Right lung (tissue), 5 donors: ENCODE data around the gene NAGA. TPM values are rescaled to one million over a fixed set of nuclear protein-coding genes. Genes with fewer than 3 reads are reported as not detected.

Source experiments
- DNase-seq, 2 donors: peaks; one replicate each; pipeline ENCODE4 v3.0.0-alpha.2; 2013
- polyA plus RNA-seq, 5 donors: library from polyadenylated mRNA; unstranded; fragments of 120-200 nt; gene quantifications; one replicate each; pipeline versions ENCODE4 v1.2.1 to v1.2.3, GENCODE V29; 2013; ENCODE audit warnings: inconsistent platforms in 1 of 5, low replicate concordance in 1 of 5; ENCODE audit not compliant: insufficient read length in 5 of 5, insufficient read depth in 1 of 5

Gene NAGA
- polyA plus RNA-seq, 5 donors = 25.4 to 28.9 (median 28.2) TPM

DNA sequence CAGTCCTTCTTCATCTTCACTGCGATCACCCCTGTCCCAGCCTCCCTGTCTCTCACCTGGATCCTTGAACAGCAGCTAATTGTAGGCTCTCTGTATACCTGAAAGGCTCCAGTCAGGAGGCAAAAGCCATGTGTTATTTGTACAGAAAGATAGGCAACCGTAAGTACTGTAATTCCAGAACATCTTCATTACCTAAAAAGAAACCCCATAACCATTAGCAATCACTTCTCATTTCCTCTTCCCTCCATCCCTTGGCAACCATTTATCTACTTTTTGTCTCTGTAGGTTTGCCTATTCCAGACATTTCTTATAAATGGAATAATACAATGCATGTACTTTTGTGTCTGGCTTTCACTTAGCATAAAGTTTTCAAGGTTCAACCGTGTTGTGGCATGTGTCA lies 17.8 kb downstream of the NAGA start:
- DNase-seq = no peak

DNA sequence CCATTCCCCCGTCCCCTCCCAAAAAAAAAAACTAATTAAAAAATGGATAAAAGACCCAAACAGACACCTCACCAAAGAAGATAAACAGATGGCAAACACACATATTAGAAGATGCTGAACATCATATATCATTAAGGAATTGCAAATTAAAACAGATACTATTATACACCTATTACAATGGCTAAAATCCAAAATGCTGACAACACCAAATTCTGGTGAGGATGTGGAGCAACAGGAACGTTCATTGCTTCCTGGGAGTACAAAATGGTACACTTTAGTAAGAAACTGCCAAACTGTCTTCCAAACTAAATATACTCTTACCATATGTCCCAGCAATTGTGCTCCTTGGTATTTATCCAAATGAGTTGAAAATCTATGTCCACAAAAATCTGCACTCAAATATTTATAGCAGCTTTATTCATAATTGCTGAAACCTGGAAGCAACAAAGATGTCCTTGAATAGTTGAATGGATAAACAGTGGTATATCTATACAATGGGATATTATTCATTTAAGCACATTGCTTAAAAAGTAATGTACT lies 19.9 kb downstream of the NAGA start:
- no peak for DNase-seq

DNA sequence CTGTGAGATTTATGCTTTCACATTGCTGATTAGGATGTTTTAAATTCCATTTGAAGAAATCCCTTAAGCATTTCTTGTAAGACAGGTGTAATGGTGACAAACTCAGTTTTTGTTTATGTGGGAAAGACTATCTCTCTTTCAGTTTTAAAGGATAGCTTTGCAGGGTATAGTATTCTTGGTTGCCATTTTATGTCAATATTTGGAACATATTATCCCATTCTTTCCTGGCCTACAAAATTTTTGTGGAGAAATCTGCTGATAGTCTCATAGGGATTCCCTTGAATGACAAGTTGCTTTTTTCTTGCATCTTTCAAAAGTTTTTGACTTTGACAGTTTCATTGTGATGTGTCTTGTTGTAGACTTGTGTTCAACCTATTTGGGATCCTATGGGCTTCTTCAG lies 28.8 kb downstream of the NAGA start:
- no peak for DNase-seq

DNA sequence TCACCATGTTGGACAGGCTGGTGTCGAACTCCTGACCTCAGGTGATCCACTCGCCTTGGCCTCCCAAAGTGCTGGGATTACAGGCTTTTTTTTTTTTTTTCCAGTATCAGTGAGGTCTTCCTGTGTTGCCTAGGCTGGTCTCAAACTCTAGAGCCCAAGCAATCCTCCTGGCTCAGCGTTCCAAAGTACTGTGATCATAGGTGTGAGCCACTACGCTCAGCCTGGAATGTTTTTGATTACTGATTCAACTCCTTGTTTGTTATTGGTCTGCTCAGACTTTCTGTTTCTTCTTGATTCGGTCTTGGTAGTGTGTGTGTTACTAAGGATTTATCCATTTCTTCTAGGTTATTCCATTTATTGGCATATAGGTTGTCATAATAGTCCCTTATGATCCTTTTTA lies 31.3 kb downstream of the NAGA start:
- DNase-seq = no peak

DNA sequence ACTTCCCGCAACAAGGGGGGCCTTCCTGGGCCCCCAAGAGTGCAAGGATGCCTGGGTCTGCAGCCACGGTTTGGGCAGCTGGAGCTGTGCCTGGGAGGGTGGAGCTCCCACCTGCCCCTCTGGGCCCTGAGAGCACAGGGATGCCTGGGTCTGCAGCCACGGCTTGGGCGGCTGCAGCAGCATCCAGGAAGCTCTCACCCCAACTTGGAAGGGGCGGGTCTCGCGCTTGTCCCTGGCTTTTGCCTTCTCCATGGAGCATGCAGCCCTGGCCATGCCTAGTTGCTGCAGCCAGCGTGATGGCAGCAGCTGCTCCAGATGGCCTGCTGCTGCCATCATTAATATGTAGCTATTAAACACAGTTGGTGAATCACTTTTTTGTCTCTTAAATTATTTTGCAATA lies 35.4 kb downstream of the NAGA start:
- DNase-seq = no peak

DNA sequence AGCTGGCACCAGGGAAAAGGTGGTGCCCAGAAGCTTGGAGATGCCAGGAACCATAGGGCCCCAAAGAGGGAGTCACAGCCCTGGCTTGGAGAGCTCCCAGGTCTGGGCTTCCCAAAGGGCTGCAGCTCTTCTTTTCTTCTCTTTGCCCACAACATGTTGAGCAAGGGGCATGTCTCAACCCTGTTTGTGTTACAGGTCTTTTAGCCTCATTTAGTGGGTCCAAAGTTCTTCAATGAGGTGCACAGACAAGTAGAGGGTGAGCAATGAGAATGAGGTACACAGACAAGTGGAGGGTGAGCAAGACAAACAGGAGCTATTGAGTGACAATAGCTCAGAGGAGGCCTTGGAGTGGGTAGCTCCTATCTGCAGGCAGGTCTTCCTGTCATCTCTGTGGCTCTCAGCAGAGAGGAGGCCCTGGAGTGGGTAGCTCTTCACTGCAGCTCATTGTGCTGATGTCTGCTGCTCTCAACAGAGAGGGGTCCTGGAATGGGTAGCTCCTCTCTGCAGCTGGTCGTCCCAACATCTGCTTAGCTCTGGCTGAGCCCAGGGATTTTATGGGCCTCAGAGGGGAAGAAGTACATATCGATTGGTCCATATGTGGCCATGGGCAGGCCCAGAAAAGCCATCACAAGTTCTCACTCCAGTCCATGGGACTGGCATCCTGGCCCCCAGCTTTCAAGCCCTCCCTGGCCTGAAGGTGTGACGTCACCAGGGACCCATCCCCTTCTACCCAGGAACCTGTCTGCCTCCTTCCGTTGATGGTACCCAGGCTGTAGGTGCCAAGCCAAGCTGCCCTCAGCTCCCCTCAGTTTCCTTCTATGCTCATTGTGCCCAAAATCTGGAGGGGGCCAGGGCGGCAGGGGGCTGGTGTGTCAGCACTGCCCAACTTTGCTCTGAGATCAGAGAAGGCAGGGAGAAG lies 37.1 kb downstream of the NAGA start:
- DNase-seq = no peak

DNA sequence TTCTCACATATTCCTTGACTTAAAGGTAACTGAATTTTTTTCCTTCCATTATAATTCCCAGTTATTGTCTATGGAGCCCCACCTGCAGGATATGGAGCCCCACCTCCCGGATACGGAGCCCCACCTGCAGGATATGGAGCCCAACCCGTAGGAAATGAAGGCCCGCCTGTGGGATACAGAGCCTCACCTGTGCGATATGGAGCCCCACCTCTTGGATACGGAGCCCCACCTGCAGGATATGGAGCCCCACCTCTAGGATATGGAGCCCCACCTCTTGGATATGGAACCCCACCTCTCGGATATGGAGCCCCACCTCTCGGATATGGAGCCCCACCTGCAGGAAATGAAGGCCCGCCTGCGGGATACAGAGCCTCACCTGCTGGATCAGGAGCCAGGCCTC lies 43.9 kb downstream of the NAGA start:
- DNase-seq = no peak

DNA sequence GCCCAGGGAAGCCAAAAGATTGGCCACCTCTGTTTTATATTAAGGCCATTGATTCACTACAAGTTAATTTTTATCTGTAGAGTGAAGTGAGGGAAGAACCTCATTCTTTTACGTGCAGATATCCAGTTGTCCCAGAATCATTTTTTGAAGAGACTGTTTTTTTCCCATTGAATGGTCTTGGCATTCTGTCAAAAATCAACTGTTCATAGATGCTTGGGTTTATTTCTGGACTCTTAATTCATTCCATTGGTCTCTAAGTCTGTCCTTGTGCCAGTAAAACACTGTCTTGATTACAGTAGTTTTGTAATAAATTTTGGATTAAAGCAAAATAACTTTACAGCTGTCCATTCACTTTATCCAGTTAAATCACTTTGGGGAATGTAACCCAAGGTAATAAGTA lies 45.2 kb downstream of the NAGA start:
- peak; percentile 6 to 11 for DNase-seq

DNA sequence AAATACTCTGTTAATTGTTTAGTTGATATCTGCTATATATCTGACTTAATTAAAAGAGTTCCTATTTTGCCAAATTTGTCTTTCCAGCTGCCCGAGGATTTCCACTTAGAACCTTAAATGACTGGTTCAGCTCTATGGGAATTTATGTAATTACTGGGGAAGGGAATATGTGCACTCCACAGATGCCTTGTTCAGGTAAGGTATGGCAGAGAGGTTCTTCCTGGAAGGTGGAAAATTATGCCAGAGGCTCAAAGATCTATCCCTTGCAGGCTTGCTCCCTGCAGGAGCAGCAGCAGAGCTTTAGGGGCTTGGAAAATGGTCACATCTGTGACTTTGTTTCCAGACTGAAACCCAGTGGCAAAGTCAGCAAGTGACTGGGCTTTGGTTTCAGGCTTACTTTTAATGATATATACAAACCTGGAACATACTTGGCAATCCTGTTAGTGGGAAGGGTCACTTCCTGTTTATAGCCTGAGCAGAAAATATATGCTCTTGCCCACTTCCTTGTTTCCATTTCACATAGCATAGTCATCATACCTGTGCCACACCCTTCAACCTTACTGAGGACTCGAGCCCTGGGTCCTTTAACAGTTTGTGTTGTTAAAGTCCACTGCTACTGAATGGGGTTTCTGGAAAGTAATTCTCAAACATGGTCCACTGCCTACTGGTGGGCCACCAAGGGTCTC lies 48.3 kb downstream of the NAGA start:
- no peak for DNase-seq

DNA sequence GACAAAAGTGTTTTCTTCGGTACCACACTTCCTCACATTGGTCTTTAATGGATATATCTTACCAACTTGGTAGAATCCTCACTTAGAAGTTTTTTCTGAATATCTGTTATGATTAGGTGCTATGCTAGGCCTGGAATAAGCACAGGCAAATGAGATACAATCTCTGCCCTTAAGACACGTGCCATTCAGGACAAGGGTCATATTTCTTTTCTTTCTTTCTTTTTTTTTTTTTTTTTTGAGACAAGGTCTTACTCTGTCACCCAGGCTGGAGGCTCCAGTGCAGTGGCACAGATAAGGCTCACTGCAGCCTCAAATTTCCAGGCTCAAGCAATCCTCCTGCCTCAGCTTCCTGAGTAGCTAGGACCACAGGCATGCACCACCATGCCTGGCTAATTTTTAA lies 49.0 kb downstream of the NAGA start:
- DNase-seq = no peak

DNA sequence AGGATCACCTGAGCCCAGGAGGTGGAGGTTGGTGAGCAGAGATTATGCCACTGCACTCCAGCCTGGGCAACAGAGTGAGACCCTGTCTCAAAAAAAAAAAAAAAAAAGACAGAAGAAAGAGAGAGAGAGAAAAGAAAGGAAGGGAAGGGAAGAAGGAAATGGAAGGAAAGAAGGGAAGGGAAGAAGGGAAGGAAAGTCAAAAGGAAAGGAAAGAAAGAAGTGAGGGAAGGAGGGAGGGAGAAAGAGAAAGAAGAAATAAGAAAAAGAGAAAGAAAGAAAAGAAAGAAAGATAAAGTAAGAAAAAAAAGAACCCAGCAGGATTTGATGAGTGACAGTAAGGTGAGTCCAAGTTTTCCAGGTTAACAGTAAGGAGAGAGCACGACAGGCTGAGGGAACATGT lies 52.4 kb downstream of the NAGA start:
- no peak for DNase-seq

DNA sequence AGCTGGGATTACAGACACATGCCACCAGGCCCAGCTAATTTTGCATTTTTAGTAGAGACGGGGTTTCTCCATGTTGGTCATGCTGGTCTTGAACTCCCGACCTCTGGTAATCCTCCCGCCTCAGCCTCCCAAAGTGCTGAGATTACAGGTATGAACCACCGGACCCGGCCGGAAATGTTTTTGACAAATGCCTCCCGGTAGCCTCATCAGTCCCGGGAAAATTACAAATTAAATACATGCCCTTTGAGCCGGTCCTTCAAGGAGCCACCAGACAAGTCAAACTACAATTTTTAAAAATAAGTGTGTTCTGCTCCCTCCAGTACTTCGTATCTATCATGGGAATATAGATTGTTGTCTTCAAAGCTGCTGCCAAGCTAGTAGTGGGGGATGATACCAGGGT lies 54.5 kb downstream of the NAGA start:
- no peak for DNase-seq

DNA sequence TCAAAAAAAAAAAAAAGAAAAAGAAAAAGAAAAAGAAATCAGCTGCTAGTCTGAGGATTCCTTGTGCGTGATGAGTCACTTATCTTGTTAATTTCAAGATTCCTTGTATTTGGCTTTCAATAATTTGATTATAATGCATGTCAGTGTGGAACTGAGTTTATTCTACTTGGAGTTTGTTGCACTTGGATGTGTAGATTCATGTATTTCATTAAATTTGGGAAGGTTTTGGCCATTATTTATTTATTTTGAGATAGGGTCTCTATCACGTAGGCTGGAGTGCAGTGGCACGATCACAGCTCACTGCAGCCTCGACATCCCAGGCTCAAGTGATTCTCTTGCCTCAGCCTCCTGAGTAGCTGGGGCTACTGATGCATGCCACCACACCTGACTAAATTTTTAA lies 57.2 kb downstream of the NAGA start:
- no peak for DNase-seq

DNA sequence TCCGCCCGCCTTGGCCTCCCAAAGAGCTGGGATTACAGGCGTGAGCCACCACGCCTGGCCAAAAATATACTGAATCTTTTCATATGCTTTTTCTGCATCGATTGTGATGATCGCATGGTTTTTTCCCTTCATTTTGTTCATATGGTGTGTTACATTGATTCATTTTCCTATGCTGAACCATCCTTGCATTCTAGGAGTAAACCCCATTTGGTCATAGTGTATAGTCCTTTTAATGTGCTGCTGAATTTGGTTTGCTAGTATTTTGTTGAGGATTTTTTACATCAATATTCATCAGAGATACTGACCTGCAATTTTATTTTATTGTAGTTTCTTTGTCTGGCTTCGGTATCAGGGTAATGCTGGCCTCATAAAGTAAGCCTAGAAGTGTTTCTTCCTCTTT lies 59.8 kb downstream of the NAGA start:
- no peak for DNase-seq

Other genes starting within 250 kb of the NAGA start
- 10 to 100 TPM; 52.1 to 92.9 (median 68.6) TPM for gene SREBF2, start 237.7 kb downstream of the NAGA start, polyA plus RNA-seq
- gene SHISA8, start 155.7 kb downstream of the NAGA start, polyA plus RNA-seq = under 1 TPM in 3 of 5 donors, not detected in 2; 0.08 to 0.27 (median 0.21) TPM
- gene TNFRSF13C, start 144.0 kb downstream of the NAGA start, polyA plus RNA-seq = 1 to 10 TPM; 1.5 to 3.0 (median 1.8) TPM
- 10 to 100 TPM; 11.6 to 17.4 (median 15.6) TPM for gene CENPM, start 123.7 kb downstream of the NAGA start, polyA plus RNA-seq
- 1 to 10 TPM; 1.3 to 1.7 (median 1.4) TPM for gene SEPTIN3, start 101.4 kb downstream of the NAGA start, polyA plus RNA-seq
- 1 to 10 TPM; 2.3 to 4.4 (median 3.6) TPM for gene WBP2NL, start 72.0 kb downstream of the NAGA start, polyA plus RNA-seq
- gene PHETA2, start 3.4 kb upstream of the NAGA start, polyA plus RNA-seq = 10 to 100 TPM; 12.7 to 22.1 (median 14.5) TPM
- 100 to 1,000 TPM in 3 of 5 donors, 10 to 100 TPM in 2; 73.4 to 118 (median 103) TPM for gene SMDT1, start 8.9 kb upstream of the NAGA start, polyA plus RNA-seq
- gene NDUFA6, start 20.0 kb upstream of the NAGA start, polyA plus RNA-seq = 100 to 1,000 TPM in 2 of 5 donors, 10 to 100 TPM in 3; 69.4 to 117 (median 95.0) TPM
- 1 to 10 TPM; 3.1 to 5.4 (median 4.0) TPM for gene CYP2D6, start 60.0 kb upstream of the NAGA start, polyA plus RNA-seq
- gene TCF20, start 199.8 kb upstream of the NAGA start, polyA plus RNA-seq = 10 to 100 TPM; 20.6 to 24.9 (median 23.2) TPM